ENCODE data around the gene MPO.

Gene MPO

DNA sequence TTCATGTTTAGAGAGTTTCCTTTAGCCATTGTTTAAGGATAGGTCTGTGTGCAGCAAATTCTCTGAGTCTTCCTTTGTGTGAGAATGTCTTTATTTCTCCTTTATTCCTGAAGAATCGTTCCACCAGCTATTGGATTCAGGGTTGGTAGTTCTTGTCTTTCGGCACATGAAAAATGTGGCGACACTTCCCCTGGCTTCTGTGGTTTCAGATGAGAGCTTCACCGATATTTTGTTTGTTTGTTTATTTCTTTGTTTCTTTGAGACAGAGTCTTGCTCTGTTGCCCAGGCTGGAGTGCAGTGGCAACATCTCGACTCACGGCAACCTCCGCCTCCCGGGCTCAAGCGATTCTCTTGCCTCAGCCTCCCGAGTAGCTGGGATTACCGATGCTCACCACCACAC lies 18.6 kb downstream of the MPO start:
- DNase-seq = no peak

DNA sequence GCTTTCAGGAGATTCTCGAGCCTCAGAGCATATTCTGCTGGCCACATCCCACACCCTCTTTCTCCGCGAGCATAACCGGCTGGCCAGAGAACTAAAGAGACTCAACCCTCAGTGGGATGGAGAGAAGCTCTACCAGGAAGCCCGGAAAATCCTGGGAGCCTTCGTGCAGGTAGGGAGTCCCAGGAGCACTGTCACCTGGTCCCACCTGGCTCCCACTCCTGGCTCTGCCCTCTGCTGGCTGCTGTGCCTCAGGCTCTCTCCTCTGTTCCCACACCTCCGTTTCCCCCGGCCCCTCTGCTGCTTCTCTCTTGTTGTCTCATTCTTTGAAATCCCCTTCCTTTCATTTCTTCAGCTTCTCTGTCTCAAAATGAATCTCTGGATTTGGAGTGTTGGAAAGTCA lies 25.9 kb downstream of the MPO start:
- no peak for DNase-seq

DNA sequence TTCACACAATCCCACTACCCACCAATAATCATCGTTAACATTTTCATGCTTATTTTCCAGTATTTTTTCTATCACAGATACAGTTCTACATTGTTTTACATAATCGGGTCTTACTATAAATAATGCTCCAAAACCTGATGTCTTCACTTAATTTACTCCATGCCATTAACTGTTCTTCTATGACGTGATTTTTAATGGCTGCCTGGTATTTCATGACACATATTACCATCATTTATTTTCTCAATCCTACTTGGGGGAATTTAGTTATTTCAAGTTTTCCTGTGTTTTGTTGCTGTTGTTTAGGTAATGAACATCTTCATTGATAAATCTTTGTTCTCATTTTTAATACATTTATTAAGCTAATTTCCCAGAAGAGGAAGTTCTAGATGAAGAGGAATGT lies 27.7 kb downstream of the MPO start:
- no peak for DNase-seq

DNA sequence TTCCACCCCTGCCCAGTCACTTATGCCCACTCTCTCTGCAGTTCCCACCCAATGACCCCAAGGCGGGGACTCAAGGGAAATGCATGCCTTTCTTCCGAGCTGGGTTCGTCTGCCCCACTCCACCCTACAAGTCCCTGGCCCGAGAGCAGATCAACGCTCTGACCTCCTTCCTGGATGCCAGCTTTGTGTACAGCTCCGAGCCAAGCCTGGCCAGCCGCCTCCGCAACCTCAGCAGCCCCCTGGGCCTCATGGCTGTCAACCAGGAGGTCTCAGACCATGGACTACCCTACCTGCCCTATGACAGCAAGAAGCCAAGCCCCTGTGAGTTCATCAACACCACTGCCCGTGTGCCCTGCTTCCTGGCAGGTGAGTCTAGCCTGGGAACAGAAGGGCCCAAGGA lies 28.6 kb downstream of the MPO start:
- DNase-seq = no peak

DNA sequence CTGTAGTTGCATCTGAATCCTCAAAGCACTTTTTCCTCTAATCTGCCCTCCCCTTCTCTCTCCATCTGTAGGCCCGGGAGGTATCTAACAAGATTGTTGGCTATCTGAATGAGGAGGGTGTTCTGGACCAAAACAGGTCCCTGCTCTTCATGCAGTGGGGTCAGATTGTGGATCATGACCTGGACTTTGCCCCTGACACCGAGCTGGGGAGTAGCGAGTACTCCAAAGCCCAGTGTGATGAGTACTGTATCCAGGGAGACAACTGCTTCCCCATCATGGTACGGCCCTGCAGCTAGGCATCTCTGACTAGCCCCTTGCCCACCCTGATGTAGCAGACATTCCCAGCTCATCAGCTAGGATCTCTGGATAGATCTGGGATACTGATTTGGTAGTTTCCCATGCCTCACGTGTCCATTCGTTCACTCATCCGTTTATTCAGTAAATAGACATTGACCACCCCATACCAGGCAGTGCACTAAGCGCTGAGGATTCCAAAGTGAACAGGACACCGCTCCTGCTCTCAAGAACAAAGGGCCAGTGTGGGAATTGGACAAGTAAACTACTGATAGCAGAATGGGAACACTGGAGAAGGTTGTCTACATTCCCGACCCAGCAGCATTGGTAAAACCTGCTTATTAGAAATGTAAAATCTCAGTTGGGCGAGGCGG lies 30.3 kb downstream of the MPO start:
- DNase-seq = no peak

DNA sequence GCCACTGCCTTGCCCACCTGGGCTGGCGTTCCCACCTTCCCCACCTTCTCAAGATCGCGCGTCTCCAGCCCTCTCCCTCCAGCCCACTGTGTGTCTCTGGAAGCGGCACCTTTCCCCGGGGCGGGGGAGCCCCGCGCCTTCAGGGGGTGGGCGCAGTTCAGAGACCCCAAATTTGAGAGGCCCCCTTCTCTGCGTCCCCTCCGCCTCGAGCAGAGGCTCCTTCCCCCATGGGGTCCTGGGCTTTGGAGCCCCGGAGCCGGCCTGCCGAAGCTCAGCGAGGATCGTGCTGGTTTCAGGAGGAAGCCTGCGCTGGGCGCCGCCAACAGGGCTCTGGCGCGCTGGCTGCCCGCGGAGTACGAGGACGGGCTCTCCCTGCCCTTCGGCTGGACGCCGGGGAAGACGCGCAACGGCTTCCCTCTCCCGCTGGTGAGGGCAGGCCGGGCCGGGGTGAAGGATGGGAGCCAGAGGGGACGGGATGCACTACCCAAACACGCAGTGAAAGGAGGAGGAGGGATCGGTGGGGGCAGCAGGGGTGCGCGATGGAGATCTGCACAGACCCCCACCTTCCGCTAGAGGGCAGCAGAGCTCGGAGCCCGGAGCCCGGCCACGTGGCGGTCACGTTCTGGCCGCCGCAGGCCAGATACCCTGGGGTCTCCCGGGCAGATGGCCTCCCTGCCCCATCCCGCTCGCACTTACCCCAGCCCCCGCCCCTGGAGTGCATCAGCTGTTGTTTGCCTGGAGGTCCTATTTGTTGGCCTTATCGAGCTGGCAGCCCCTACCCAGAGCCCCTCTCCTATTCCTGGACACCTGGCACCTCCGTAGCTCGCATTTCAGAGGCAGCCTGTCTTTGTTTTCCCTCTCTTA lies 31.2 kb downstream of the MPO start:
- DNase-seq = peak; percentile 63

DNA sequence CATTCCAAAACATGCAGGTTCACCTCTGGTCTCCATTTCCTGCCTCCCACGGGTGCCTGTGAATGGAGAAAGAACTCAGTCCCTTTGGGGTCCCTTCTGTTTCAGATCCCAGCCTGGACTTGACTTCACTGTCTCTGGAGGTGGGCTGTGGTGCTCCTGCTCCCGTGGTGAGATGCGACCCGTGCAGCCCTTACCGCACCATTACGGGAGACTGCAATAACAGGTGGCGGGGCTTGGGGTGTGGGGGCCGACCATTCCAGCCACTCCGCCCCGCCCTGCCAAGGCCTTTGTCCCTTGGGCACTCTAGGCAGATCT lies 31.8 kb downstream of the MPO start:
- DNase-seq = no peak

DNA sequence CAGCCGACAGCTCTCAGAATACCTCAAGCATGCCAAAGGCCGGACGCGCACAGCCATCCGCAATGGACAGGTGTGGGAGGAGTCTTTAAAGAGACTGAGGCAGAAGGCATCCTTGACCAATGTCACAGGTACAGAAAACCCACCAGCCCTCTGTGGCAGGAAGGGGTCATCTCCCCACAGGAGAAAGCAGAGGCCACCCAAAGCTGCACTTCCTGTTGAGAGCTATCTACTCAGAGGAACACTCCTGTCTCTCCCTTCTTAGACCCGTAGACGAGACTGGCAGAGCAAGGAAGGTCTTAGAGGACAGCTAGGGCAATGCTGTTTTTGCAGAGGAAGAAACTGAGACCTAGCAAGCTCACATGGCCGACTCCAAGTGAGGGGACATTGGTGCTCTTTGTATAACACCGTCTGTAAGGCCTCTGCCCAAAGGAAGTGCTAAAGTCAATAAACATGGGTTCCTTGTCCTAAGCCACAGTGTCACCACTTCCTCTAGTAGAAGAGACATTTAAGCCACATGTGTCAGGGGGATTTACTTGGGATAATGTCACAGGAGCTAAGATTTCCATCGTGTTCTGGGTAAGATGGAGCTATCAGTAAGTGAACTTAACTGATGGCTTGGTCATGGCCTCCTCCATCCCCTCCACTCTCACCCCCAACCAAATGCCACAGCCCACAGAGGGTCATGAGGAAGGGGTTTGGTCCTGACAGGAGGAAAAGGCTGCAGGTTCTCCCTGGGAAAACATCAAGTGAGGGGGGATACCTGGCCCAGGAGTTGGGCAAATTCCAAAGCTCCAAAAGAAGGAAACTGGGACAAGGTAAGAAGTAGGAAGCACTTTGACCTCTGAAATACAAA lies 33.0 kb downstream of the MPO start:
- no peak for DNase-seq

DNA sequence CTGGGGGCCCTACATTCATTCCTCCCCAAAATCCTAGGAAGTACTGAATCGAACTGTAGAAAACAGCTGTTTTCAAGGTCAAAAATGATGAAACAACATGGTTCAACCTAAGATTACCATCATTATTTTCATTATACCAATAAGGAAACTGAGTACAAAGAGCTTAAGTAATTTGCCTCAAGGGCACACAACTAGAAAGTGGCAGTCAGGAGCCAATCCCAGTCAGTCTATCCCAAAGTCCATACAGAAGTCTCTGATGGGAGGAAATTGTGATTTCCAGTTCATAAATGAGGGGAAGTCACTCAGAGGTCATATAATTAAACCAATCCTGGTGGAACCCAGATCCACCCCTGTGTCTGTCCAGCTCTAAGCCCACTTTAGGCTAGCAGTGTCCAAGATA lies 34.0 kb downstream of the MPO start:
- DNase-seq = no peak

DNA sequence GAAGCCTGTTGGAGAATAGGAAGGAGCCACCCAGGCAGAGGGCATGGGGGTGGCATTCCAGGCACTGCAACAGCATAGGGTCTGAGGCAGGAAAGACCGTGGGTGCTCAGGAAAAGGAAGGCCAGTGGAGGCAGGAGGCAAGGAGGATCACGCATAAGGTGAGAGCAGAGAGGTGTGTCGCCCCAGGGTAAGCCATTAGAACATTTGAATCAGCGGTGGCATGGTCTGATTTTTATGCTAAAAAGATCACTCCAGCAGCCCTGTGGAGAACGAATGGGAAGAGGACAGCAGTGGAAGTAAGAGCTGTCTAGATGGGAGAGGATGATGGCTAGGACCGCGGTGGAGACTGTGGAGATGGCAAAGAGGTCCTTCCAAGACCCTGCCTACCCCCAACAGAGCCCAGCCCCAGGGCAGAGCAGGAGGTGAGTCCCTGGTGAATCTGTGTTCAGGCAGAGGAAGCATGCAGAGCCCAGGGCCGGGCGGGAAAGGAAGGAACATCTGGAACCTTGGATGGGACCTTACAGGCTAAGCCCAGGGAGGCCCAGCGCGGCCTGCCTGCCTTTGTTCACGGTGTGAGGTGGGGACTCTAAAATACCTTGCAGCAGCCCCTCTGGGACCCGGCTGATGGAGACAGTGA lies 34.5 kb downstream of the MPO start:
- DNase-seq = no peak

DNA sequence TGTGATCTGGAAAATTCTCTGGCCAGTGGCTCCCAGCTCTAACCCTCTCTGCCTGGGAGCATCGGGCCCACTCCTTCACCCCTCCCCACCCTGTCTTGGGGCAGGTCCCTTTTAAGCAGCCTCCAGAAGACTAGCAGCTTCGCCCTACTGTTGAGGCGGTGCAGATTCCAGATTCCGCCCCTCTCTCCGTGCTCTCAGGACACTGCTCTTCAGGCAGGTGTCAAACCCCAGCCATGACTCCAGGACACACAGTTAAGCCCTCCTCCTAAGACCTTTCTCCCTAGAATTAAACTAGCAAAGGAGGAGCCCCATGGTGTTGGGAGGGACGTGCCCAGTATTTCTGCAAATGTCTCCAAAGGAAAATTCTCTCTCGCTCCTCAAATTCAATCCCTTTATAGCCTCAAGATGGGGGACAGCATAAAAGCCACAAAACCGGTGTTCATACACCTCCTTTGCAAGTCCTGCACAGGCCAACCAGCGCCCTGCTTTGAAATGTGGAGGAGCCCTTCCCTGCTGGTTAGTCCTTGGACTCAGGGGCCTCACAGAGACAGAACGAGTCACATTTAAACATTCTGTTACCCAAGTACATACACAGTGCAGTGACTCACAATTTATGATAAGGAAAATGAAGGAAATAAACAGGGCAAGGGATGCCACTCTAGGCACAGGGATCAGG lies 35.2 kb downstream of the MPO start:
- no peak for DNase-seq

DNA sequence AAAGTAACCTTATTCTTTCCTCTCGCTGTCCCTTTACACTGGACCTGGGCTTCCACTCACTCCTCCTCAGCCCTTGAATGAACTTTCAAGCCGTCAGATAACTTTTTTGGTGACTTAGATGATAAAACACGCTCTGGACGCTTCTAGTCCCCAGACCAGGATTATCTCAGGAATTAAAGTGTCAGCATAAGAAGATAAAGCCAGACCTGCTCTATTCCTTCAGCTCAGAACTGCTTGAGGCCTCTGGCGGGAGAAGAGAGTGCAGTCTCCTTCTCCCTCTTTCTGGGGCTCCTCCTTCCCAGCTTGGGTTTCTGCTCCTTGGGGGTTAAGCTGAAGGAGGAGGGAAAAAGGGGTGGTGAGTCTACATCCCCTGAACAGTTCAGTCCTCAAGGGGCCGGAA lies 35.8 kb downstream of the MPO start:
- no peak for DNase-seq

DNA sequence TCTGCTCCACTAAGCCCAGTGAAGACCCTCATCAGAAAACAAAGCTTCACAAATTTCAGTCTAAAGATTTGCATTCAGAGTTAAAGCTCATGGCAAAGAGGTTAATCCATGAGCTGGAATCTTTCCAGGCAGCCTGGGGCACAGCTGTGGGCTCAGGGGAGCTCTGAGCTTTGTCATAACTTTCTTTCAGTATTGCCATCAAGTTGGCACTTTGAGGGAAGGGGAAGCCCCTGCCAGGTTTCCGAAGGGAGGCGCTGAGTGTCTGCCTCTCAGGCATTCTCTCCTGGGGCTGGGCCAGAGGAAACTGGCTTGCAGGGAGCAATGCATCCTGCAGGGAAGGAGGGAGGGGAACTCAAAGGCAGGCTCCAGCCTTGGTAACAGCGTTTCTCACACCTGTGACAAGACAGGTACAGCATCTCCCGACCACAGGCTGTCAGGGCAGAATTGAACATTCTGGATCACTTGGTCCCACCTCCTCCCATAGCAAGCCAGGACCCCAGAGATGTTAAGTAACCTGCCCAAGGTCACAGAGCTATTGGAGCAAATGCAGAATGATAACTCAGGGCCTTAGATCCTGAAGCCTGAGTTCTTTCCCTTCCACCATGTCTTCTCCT lies 38.5 kb downstream of the MPO start:
- no peak for DNase-seq

DNA sequence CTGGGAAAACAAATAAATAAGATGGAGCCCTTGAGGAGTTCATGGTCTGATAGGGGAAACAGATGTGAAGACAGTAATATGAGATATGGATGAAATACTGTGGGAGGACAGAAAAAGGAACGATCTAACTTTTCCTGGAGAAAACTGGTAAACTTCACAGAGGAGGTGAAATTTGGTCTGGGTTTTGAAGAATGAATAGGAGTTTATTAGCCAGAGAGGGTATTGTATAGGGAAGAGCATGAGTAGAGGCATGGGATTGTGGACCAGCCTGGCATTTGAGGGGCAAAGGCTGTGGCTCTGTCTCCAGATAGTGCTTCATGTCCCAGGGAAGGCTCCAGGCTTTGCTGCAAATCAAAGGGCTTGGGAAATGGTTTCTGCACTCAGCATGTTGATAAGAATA lies 40.7 kb downstream of the MPO start:
- DNase-seq = no peak

DNA sequence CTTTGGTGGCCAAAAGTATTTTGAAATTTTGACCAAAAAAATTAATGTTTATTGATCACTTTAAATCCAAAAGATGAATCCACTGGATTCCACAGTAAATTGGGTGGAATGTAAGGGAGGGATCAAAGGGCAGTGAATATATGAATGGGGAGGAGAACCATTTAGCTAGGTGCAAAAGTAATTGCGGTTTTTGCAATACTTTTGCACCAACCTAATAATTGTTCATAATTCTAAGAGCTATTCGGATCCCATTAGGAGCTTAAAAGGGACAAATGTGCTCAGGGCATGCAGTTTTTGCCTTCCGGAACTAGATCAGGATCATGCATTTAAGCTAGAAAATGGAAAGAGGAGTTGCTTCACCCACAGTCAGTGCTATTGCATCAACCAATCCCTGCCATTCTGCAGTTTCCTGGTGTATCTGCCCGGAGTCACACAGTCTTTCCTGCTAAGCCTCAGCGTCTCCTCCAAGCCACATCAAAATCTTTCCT lies 42.5 kb downstream of the MPO start, which contains the start of gene LPO:
Gene LPO (plus strand): TSS at position 438 of the 488 bp plus-strand sequence. CDS start 4,396 bp downstream, outside the sequence.
- no peak for DNase-seq

DNA sequence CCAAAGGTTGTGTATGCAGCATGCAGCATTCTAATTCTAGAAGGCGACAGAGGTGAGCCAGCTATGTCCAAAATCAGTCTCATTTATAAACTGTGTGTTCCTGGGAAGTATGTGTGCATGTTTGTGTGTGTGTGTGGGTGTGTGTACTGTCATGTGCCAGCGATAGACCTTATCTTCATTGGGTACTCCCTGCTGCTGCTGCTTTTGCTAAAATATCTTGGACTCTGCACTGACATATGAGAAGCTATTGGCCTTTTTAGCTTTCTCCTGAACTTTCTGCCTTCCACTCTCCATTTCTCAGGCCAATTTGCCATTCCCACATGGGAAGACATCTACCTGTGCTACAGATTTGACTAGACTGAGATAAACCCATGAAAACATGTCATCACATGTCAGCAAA lies 44.3 kb downstream of the MPO start:
- no peak for DNase-seq

DNA sequence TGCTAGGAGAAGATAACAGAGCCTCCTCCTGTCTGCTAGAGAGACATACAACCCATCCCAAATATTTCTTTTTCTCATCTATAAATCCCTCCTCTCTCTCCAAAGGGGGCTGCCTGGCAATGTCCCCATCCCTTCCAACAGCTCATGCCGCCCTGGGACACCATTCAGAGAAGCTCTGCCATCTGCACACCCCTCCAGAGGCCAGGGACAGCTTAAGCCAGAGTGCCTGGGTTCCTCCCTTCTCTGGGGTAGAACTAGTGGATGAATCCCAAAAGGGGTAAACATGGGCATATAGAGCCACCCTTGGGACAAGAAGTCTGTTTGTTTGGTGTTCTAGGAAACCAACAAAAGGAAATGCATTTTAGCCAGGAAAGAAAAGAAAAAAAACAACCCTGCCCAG lies 44.9 kb downstream of the MPO start:
- no peak for DNase-seq

DNA sequence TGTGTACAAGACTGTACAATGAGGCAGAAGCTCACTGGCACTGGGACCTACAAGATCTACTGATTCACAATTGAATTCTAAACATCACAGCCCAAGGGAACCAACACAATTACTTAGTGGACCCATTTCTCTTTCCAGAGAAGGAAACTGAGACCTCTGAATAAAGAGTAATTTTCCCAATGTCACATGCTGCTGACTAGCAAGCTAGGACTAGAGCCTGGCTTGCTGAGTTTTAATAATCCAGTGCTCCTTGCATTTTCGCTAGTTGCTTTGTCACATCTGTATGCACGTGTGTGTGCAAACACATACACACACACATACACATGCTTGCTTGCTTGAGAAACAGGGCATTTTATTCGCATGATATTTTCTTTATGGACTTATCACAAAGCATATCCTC lies 46.2 kb downstream of the MPO start:
- DNase-seq = no peak

DNA sequence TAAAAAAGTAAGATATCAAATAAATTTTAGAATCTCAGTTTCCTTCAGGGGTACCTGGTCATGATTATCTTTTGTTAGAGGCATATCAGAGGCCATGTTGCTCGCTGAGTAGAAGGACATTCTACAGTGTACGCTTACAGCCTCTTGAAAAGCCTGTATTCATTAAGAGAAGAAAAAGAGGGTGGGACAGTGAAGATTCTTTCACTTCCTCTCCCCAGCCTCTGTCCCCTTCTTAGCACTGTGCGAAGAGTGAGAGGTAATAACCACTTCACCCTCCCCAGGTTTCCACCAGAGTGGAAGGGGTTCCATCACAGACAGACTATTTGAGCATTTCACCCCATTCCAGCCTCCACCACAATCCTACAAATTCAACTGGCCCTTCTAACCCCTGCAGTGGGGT lies 47.2 kb downstream of the MPO start:
- DNase-seq = no peak

DNA sequence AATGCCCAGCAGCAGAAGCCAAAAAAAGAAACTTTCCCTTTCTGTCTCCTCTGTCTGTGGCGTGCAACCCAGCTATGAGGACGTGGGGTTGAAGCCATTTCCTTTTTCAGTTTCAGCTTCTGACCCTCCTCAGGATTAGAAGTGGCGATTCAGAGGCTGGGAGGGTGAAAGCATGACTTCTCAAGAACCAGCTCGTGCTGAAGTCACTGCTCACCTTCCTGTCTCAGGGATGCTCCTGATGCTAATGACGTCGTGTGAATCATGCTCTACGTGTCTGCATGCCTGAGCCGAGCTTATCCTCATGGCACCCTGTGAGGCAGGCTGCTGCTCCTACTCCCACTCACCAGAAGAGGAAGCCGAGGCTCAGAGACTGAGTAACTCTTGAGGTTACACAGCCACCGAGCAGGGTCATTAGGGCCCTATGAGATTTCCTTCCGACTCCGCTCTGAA lies 48.0 kb downstream of the MPO start:
- DNase-seq = no peak

DNA sequence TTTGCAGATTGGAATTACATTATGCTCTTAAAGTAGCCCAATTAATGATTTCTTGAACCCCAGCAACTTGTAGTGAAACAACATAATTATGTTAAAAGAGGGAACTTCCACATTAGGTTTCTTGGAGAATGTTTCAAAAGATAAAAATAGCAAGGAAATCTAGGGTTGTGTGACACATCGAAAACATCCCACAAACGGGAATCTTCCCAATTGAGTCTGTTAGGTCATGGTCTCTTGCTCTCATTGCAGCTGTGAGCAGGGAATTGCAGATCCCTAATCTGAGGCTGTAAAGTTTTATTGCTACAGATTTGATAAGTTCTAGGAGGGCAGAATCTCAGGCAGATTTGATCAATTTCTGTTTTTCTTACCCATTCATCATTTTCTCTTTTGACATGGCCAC lies 49.1 kb downstream of the MPO start:
- DNase-seq = no peak

DNA sequence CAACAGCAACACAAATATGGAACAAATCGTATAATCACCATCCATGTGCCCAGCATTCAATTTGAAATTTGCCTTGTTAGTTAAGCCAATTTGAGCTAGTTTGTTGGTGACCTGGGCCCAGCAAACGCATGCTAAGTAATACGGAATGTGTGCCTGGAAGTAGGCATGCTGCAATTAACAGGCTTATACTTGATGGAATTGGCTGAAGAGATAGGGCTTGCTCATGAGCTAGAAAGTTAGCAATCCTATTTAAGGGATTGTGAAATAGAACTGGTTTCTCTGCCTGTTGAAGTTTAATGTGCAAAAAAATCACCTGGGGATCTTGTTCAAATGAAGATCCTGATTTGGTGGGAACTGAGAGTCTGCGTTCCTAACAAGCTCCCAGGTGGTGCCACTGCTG lies 50.9 kb downstream of the MPO start:
- DNase-seq = no peak

Measured in central memory CD4-positive, alpha-beta T cell (primary cell).